Measurements from ENCODE around the gene DNMBP. TPM values are rescaled to one million over a fixed set of nuclear protein-coding genes. Genes with fewer than 3 reads are reported as not detected.
A peak's percentile ranks its signal among the peaks of the same experiment; 100 is the strongest.
"Not testable (repeated sequence)": the region's sequence is repeated elsewhere in the genome, so short reads cannot be mapped to it uniquely, and the experiment has no call there.

The DNMBP gene
- total RNA-seq, 1 experiment from 2014 or later = 5.3 TPM

GRCh38 chr10:100020886-100021253 lies 11.1 kb upstream of the DNMBP start:
- DNase-seq (ENCODE audit: low read depth, low spot score) = no peak
- in situ Hi-C loops (cut with HindIII; ENCODE audit: low pct_unique_long_range_greater_than_20kb, low sequenced_read_pairs) = no loop called here

- DNase-seq (ENCODE audit: low read depth, low spot score) = no peak
- in situ Hi-C loops (cut with HindIII; ENCODE audit: low pct_unique_long_range_greater_than_20kb, low sequenced_read_pairs) = no loop called here
Observed at GRCh38 chr10:100020142-100020885, 10.6 kb upstream of the DNMBP start.

DNA sequence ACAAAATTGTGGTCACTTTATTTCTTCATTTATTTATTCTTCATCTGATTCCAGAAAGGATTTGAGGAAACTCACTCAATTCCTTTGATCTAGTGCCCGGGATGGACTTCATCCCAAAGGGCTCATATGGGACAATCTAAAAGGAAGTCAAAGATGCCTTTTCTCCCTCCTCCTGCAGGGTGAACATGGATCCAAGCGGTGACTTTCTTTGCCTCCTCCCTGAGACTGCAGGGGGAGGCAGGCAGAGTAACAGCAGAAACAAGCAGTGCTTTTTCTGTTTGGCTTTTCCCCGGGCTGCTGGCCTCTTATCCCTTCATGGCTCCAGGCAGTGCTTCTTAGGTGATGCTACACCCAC lies 10.0 kb upstream of the DNMBP start:
- peak; percentile 13 for DNase-seq (ENCODE audit: low read depth, low spot score)
- in situ Hi-C loops (cut with HindIII; ENCODE audit: low pct_unique_long_range_greater_than_20kb, low sequenced_read_pairs) = no loop called here

DNA sequence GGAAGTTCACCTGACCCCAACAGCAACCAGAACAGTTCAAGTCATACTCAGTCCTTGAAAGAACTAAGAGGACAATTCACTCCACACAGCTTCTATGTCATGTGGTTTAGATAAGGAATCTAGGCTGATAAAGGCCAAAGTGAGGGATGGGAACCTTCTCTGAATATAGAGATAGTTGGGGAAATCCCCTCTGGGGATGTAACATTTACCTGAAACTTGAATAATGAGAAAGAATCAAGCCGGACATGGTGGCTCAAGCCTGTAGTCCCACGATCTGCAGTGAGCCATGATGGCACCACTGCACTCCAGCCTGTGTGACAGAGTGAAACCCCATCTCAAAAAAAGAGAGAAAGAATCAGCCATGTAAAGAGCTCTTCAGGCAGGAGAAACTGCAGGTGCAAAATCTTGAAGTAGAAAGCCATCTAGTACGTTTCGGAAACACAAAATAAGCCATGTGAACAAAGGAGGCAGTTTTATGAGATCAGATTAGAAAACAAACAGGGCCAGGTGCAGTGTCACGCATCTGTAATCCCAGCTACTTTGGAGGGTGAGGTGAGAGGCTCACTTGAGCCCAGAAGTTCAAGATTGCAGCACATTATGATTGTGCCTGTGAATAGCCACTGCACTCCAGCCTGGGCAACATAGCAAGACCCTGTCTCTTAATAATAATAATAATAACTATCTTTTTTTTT lies 4.5 kb upstream of the DNMBP start:
- in situ Hi-C loops (cut with HindIII; ENCODE audit: low pct_unique_long_range_greater_than_20kb, low sequenced_read_pairs) = no loop called here
- DNase-seq (ENCODE audit: low read depth, low spot score) = no peak

GRCh38 chr10:100013621-100014020 lies 3.9 kb upstream of the DNMBP start:
- in situ Hi-C loops (cut with HindIII; ENCODE audit: low pct_unique_long_range_greater_than_20kb, low sequenced_read_pairs) = no loop called here
- no peak for DNase-seq (ENCODE audit: low read depth, low spot score)

- in situ Hi-C loops (cut with HindIII; ENCODE audit: low pct_unique_long_range_greater_than_20kb, low sequenced_read_pairs); DNase-seq (ENCODE audit: low read depth, low spot score): not testable (repeated sequence)
Observed at GRCh38 chr10:100011906-100012305, 2.2 kb upstream of the DNMBP start.

DNA sequence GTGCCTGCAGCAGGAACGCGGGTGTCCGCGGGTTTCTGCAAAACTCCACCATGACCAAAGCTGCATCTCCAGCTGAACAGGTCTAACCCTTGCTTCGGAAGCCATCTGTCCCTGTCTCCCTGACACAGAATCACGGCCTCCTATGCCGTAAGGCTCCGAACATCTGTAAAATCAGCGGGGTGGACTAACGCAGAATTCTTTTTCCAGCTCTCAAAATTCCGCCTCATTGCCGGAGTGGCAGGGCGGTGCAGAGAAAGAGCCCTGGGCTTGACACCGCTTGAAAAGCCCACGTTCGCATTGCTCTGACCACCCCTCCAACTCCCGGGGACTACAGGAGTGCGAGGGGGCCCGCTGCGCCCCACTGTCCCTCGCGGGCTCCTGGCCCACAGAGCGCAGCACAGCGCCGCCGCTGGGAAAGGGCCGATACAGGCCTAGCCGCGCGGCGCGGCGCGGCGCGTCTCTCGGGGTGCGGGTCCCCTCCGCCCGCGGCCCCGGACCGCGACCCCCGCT lies 409 bp downstream of the DNMBP start:
- in situ Hi-C loops (cut with HindIII; ENCODE audit: low pct_unique_long_range_greater_than_20kb, low sequenced_read_pairs) = no loop called here
- DNase-seq (ENCODE audit: low read depth, low spot score) = peak; percentile 2

DNA sequence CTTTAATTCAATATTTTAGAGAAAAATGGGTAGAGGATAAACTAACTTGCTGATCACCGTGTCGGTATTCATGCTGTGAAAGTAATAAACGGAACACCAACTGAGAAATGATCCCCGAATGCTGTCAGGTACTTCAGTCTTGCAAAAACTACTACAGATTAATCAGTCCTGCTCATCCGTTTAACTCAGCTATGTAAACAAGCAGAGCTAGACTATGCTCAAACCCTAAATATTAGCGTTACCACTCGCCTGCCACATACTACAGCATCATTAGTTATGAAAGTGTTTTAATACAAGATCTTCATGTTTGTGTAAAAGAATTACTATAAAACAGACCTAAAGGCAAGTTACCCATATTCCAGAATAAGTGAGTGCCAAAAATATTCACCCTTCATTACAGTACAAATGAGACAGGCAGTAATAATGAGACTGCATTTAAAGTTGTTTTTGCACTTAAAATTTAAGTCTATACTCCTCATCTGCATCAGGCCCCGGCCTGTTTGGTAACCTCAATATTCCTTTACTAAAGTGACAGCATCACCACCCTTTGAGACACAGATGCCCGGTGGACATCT lies 952 bp downstream of the DNMBP start:
- DNase-seq (ENCODE audit: low read depth, low spot score) = no peak

DNA sequence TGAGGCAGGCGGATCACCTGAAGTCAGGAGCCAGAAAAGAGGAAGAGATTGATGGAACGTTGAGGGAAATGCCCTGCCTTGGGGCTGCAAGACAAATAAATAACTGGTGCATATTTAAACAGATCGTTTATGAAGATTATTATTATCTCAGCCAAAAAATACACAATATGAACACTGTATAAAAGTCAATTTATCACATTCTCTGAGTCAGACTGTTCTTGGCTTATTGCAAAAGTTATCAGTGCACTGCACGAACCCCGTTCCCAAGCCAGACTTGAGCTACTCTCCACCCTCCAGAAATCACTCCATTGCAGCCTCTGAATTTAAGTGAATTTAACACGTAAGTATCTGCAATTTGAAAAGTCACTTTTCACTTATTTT lies 1.6 kb downstream of the DNMBP start:
- no peak for DNase-seq (ENCODE audit: low read depth, low spot score)
- in situ Hi-C loops (cut with HindIII; ENCODE audit: low pct_unique_long_range_greater_than_20kb, low sequenced_read_pairs) = no loop called here

More for the DNA sequence above, 952 bp downstream of the DNMBP start:
- in situ Hi-C loops (cut with HindIII; ENCODE audit: low pct_unique_long_range_greater_than_20kb, low sequenced_read_pairs) = no loop called here

- DNase-seq (ENCODE audit: low read depth, low spot score) = no peak
- in situ Hi-C loops (cut with HindIII; ENCODE audit: low pct_unique_long_range_greater_than_20kb, low sequenced_read_pairs) = no loop called here
Observed at GRCh38 chr10:100007231-100008141, 2.3 kb downstream of the DNMBP start.

DNA sequence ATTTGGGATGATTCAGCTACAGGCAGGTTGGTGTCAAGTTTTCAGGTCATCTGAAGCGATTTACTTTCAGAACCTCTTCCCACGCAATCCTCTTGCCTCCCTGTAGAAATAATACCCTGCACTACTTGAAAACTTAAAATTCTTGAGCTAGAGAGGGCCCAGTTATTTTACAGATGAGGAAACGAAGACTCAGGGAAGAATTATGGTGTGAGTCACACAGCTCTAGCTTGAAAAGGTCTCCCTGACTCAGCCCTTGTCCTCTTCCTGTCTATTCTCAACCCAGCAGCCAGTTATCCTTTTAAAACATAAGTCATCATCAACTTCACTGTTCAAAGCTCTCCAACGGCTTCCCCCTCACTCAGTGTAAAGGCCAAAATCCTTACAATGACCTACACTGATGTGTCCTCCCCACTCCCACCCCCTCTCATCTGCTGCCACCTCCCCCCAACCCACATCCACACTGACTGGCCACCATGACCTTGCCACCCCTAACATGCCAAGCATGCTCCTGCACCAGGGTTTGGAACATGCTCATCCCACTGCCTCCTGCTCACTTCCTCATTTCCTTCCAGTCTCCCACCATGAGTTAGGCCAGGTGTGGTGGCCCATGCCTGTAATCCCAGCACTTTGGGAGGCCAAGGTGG lies 3.4 kb downstream of the DNMBP start:
- in situ Hi-C loops (cut with HindIII; ENCODE audit: low pct_unique_long_range_greater_than_20kb, low sequenced_read_pairs) = no loop called here
- DNase-seq (ENCODE audit: low read depth, low spot score) = peak; percentile 26

GRCh38 chr10:100004805-100005510 lies 4.8 kb downstream of the DNMBP start:
- DNase-seq (ENCODE audit: low read depth, low spot score) = no peak
- in situ Hi-C loops (cut with HindIII; ENCODE audit: low pct_unique_long_range_greater_than_20kb, low sequenced_read_pairs) = no loop called here

DNA sequence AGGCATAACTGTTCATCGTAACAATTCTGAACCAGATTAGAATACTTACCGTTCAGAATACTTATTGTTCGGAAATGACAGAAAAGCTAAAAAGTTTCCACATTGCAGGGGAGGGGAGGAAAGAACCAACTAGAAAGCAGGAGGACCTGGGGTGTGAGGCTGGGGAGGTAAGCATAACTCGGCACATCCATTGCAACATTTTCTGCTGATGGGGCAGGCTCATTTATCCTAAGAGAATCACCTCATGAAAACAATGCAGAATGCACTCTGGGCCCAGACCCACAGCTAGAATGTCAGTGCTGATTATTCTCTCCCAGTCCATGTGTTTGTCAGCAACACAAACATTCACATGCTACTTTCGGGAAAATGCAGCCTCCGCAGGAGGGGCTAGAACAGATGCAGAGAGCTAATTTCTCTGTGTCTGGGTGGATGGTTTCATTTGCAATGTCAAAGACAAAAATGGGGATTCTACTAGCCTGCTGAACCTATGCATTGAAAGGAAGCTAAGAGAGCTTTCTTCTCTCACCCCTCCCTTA lies 9.6 kb downstream of the DNMBP start:
- in situ Hi-C loops (cut with HindIII; ENCODE audit: low pct_unique_long_range_greater_than_20kb, low sequenced_read_pairs) = no loop called here
- DNase-seq (ENCODE audit: low read depth, low spot score) = no peak

DNA sequence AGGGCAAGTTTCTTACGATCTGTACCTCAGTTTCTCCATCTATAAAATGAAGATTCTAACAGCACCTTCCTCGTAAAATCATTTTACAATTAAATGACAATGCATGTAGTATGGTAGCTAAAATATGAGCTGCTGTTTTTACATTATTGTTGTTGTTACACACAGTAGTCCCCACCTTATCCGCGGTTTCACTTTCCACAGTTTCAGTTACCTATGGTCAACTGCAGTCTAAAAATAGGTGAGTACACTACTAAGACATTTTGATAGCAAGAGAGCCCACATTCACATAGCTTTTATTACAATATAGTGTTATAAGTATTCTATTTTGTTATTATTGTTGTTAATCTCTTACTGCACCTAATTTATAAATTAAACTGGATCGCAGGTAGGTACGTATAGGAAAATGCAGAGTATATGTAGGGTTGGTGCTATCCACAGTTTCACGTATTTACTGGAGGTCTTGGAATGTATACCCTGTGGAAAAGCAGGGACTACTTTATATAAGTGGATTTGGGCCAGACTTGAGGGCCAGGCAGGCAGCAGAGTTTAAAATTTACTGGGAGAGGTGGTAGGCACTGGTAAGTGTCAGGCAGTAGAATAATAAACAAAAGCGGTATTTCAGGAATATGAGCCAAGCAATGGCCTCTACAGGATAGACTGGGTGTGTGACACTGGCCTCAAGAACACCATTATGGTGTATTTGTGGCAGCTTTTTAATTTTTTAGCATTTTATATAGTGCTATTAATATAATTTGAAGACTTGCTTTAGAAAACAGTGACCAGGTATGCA lies 10.2 kb downstream of the DNMBP start:
- in situ Hi-C loops (cut with HindIII; ENCODE audit: low pct_unique_long_range_greater_than_20kb, low sequenced_read_pairs) = no loop called here

DNA sequence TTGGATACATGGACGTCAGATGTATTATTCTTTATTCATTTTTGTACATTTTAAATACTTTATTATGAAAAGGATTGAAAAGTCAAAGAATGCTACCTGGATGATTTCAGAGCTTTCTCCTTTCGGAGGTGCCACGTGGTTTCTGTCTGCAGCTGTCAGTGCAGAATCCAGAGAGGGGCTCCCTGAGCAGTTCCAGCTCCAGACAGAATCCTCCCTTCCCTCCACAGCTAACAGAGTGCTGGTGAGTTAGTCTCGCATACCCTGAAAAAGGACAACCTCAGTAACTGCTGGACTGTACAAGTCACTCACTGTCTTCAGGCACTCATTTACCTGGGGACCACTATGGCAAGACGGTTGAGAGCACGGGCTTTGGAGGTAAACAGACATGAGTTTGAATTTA lies 10.9 kb downstream of the DNMBP start:
- in situ Hi-C loops (cut with HindIII; ENCODE audit: low pct_unique_long_range_greater_than_20kb, low sequenced_read_pairs) = no loop called here
- DNase-seq (ENCODE audit: low read depth, low spot score) = no peak

More for the DNA sequence above, 10.2 kb downstream of the DNMBP start:
- DNase-seq (ENCODE audit: low read depth, low spot score) = no peak

Data from SK-MEL-5 (cell line).